ENCODE results near the gene C1orf174.
A peak's percentile ranks its signal among the peaks of the same experiment; 100 is the strongest.

Gene C1orf174

GRCh38 chr1:3914331-3914851 is 14.3 kb upstream of the C1orf174 start:
- FAIRE-seq (no peak), DNase-seq (ENCODE audit: insufficient read length) (no peak)
- TF ChIP-seq POLR2A (IDR thresholded peaks at IDR 0.05; ENCODE audit: low read depth, low read length) (no peak), POLR2AphosphoS5 (IDR thresholded peaks at IDR 0.05; ENCODE audit: low read depth, low read length) (no peak), TAF1 (IDR thresholded peaks at IDR 0.05; ENCODE audit: borderline replicate concordance, low read depth, low read length) (no peak)

GRCh38 chr1:3912809-3913685 is 13.0 kb upstream of the C1orf174 start:
- no peak for DNase-seq (ENCODE audit: insufficient read length)
- no peak for FAIRE-seq

GRCh38 chr1:3911981-3912808 is 12.1 kb upstream of the C1orf174 start:
- DNase-seq (ENCODE audit: insufficient read length) (no peak), FAIRE-seq (no peak)
- TF ChIP-seq TAF1 (IDR thresholded peaks at IDR 0.05; ENCODE audit: borderline replicate concordance, low read depth, low read length) = no peak
- TF ChIP-seq POLR2A (IDR thresholded peaks at IDR 0.05; ENCODE audit: low read depth, low read length) = no peak
- no peak for TF ChIP-seq POLR2AphosphoS5 (IDR thresholded peaks at IDR 0.05; ENCODE audit: low read depth, low read length)

More at GRCh38 chr1:3912809-3913685, 13.0 kb upstream of the C1orf174 start:
- TF ChIP-seq POLR2A (IDR thresholded peaks at IDR 0.05; ENCODE audit: low read depth, low read length) = no peak
- no peak for TF ChIP-seq POLR2AphosphoS5 (IDR thresholded peaks at IDR 0.05; ENCODE audit: low read depth, low read length)
- no peak for TF ChIP-seq TAF1 (IDR thresholded peaks at IDR 0.05; ENCODE audit: borderline replicate concordance, low read depth, low read length)

- FAIRE-seq (peak; percentile 94), DNase-seq (ENCODE audit: insufficient read length) (peak; percentile 90)
- no peak for TF ChIP-seq TAF1 (IDR thresholded peaks at IDR 0.05; ENCODE audit: borderline replicate concordance, low read depth, low read length)
These were observed 11.1 kb upstream of the C1orf174 start for GRCh38 chr1:3910857-3911845.

- TF ChIP-seq POLR2A (IDR thresholded peaks at IDR 0.05; ENCODE audit: low read depth, low read length) (no peak), TAF1 (IDR thresholded peaks at IDR 0.05; ENCODE audit: borderline replicate concordance, low read depth, low read length) (no peak), POLR2AphosphoS5 (IDR thresholded peaks at IDR 0.05; ENCODE audit: low read depth, low read length) (no peak)
- DNase-seq (ENCODE audit: insufficient read length) (no peak), FAIRE-seq (no peak)
These were observed 10.1 kb upstream of the C1orf174 start for GRCh38 chr1:3910049-3910731.

- no peak for FAIRE-seq
- no peak for DNase-seq (ENCODE audit: insufficient read length)
- no peak for TF ChIP-seq POLR2A (IDR thresholded peaks at IDR 0.05; ENCODE audit: low read depth, low read length)
- no peak for TF ChIP-seq POLR2AphosphoS5 (IDR thresholded peaks at IDR 0.05; ENCODE audit: low read depth, low read length)
- no peak for TF ChIP-seq TAF1 (IDR thresholded peaks at IDR 0.05; ENCODE audit: borderline replicate concordance, low read depth, low read length)
These were observed 9.5 kb upstream of the C1orf174 start for GRCh38 chr1:3909615-3910014.

- no peak for DNase-seq (ENCODE audit: insufficient read length)
- no peak for FAIRE-seq
- TF ChIP-seq POLR2A (IDR thresholded peaks at IDR 0.05; ENCODE audit: low read depth, low read length) (no peak), TAF1 (IDR thresholded peaks at IDR 0.05; ENCODE audit: borderline replicate concordance, low read depth, low read length) (no peak), POLR2AphosphoS5 (IDR thresholded peaks at IDR 0.05; ENCODE audit: low read depth, low read length) (no peak)
These were observed 8.9 kb upstream of the C1orf174 start for GRCh38 chr1:3908886-3909517.

GRCh38 chr1:3907621-3908165 is 7.6 kb upstream of the C1orf174 start:
- DNase-seq (ENCODE audit: insufficient read length) = no peak
- TF ChIP-seq TAF1 (IDR thresholded peaks at IDR 0.05; ENCODE audit: borderline replicate concordance, low read depth, low read length) (no peak), POLR2A (IDR thresholded peaks at IDR 0.05; ENCODE audit: low read depth, low read length) (no peak), POLR2AphosphoS5 (IDR thresholded peaks at IDR 0.05; ENCODE audit: low read depth, low read length) (no peak)
- FAIRE-seq = no peak

- no peak for DNase-seq (ENCODE audit: insufficient read length)
- no peak for FAIRE-seq
- TF ChIP-seq POLR2AphosphoS5 (IDR thresholded peaks at IDR 0.05; ENCODE audit: low read depth, low read length) (no peak), POLR2A (IDR thresholded peaks at IDR 0.05; ENCODE audit: low read depth, low read length) (no peak), TAF1 (IDR thresholded peaks at IDR 0.05; ENCODE audit: borderline replicate concordance, low read depth, low read length) (no peak)
These were observed 7.0 kb upstream of the C1orf174 start for GRCh38 chr1:3907031-3907534.
